ENCODE data around the gene TBCCD1.

DNA sequence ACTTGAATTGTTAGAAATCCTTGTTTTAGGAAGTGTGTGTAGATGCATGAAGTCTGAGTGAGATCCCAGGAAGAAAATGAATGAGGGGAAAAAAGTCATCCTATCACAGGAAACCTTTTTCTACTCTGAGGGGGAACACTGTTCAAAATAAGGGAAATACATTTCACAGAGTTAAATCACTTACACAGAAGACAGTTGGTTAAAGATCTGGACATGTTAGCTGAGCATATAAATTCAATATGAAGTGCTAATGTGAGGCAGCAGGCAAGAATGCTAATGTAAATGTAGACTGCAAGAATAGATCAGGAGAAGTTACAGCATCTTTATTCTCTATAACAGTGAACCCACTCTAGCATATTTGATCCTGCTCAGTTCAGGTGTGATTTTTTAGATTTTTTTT is 2.6 kb downstream of the TBCCD1 start:
- TF ChIP-seq, protein P1, sequence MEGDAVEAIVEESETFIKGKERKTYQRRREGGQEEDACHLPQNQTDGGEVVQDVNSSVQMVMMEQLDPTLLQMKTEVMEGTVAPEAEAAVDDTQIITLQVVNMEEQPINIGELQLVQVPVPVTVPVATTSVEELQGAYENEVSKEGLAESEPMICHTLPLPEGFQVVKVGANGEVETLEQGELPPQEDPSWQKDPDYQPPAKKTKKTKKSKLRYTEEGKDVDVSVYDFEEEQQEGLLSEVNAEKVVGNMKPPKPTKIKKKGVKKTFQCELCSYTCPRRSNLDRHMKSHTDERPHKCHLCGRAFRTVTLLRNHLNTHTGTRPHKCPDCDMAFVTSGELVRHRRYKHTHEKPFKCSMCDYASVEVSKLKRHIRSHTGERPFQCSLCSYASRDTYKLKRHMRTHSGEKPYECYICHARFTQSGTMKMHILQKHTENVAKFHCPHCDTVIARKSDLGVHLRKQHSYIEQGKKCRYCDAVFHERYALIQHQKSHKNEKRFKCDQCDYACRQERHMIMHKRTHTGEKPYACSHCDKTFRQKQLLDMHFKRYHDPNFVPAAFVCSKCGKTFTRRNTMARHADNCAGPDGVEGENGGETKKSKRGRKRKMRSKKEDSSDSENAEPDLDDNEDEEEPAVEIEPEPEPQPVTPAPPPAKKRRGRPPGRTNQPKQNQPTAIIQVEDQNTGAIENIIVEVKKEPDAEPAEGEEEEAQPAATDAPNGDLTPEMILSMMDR (IDR thresholded peaks at IDR 0.05; ENCODE audit: poor library complexity): no peak
- no peak for TF ChIP-seq EZH2 (IDR thresholded peaks at IDR 0.05; ENCODE audit: borderline replicate concordance)
